ENCODE data around the gene UFD1. TPM values are rescaled to one million over a fixed set of nuclear protein-coding genes. Genes with fewer than 3 reads are reported as not detected.

Gene UFD1
- total and polyA plus RNA-seq, 11 donors, result 28.7 to 80.5 (median 43.0) TPM

- Histone ChIP-seq H3K27ac (no peak overlapping the region), H3K4me3 (no peak overlapping the region), H3K27me3 (no peaks in the 10 kb centered on the region), H3K36me3 (peaks cover 0 to 6% (median 0%) of the 10 kb centered on the region in 9 donors), H3K9me3 (no peaks in the 10 kb centered on the region), H3K4me1 (peaks cover 6 to 28% (median 20%) of the 10 kb centered on the region in 12 donors)
- WGBS, 4 donors, result 66 to 78% (median 73%) methylated on average over 10 of the region's 10 CpGs
- no peak for ATAC-seq
- intact Hi-C loops (cut with DNase I), result no loop called here
- TF ChIP-seq POLR2A (IDR thresholded peaks at IDR 0.05), result no peak
- TF ChIP-seq, protein P1, sequence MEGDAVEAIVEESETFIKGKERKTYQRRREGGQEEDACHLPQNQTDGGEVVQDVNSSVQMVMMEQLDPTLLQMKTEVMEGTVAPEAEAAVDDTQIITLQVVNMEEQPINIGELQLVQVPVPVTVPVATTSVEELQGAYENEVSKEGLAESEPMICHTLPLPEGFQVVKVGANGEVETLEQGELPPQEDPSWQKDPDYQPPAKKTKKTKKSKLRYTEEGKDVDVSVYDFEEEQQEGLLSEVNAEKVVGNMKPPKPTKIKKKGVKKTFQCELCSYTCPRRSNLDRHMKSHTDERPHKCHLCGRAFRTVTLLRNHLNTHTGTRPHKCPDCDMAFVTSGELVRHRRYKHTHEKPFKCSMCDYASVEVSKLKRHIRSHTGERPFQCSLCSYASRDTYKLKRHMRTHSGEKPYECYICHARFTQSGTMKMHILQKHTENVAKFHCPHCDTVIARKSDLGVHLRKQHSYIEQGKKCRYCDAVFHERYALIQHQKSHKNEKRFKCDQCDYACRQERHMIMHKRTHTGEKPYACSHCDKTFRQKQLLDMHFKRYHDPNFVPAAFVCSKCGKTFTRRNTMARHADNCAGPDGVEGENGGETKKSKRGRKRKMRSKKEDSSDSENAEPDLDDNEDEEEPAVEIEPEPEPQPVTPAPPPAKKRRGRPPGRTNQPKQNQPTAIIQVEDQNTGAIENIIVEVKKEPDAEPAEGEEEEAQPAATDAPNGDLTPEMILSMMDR (IDR thresholded peaks at IDR 0.05), result no peak
- DNase-seq, result no peak
Observed at GRCh38 chr22:19480789-19481188, 1.8 kb upstream of the UFD1 start.

GRCh38 chr22:19480173-19480568, 1.2 kb upstream of the UFD1 start:
- intact Hi-C loops (cut with DNase I), result no loop called here
- peaks cover 6 to 30% (median 21%) of the 10 kb centered on the region in 12 donors for H3K4me1 ChIP-seq

GRCh38 chr22:19479355-19480172, 571 bp upstream of the UFD1 start, which contains the start of gene CDC45:
CDC45 (plus strand) TSS chr22:19479920; CDS start chr22:19479969, 49 bp downstream.
- TF ChIP-seq POLR2A (IDR thresholded peaks at IDR 0.05), result no peak
- TF ChIP-seq, protein P1 (IDR thresholded peaks at IDR 0.05), result no peak
- intact Hi-C loops (cut with DNase I), result loop anchor here in 8 of 10 donors (1.0 to 10.0 kb wide), 11 partner anchors 32 to 525 kb away; partner anchors contain the start of genes CLTCL1 (in 5 of the 8), MRPL40 (in 5 of the 8), HIRA (in 3 of the 8) and ESS2 (in 2 of the 8)
- peak within 1 kb of the TSS; percentile 74 to 96 (median 86) for H3K4me3 ChIP-seq
- peak within 1 kb of the TSS; percentile 94 to 99 (median 98) for H3K27ac ChIP-seq
- 0% methylated on average over 39 to 50 of the region's 50 CpGs for WGBS, 4 donors
- peaks cover 0 to 18% (median 9%) of the 10 kb centered on the region in 9 donors for H3K36me3 ChIP-seq
- no peaks in the 10 kb centered on the region for H3K9me3 ChIP-seq
- H3K27me3 ChIP-seq, result no peaks in the 10 kb centered on the region
- DNase-seq (peak; percentile 94 to 98 (median 97)), ATAC-seq (peak; percentile 97 to 99 (median 98))
- H3K4me1 ChIP-seq, result peaks cover 6 to 30% (median 22%) of the 10 kb centered on the region in 12 donors

More at GRCh38 chr22:19480173-19480568, 1.2 kb upstream of the UFD1 start:
- 0 to 4% (median 1%) methylated on average over 14 to 15 of the region's 15 CpGs for WGBS, 4 donors
- Histone ChIP-seq H3K36me3 (peaks cover 0 to 12% (median 3%) of the 10 kb centered on the region in 9 donors), H3K27ac (no peak overlapping the region), H3K9me3 (no peaks in the 10 kb centered on the region), H3K27me3 (no peaks in the 10 kb centered on the region), H3K4me3 (peak overlapping the region in 10 of 12 donors; percentile 54 to 96 (median 84))
- ATAC-seq (no peak), DNase-seq (no peak)
- TF ChIP-seq, protein P1 (IDR thresholded peaks at IDR 0.05), result no peak
- no peak for TF ChIP-seq POLR2A (IDR thresholded peaks at IDR 0.05)
